ENCODE measurements around the gene MRPS30.

MRPS30 gene

GRCh38 chr5:44839018-44839681, 30.4 kb downstream of the MRPS30 start:
- peaks cover 0 to 10% (median 7%) of the 10 kb centered on the region in 5 experiments for H3K9me3 ChIP-seq (ENCODE audit: control extremely low read depth in 1 of 5, control insufficient read depth in 4 of 5, insufficient read depth in 2 of 5, low read depth in 1 of 5, low read length in 4 of 5)
- no peak for DNase-seq
- WGBS (ENCODE audit: insufficient coverage), result 89% methylated on average over 1 of the region's 1 CpG
- H3K27me3 ChIP-seq (replicated peaks in 2 of 5; ENCODE audit: control insufficient read depth in 4 of 5, insufficient read depth in 5 of 5, low read length in 4 of 5), result no peaks in the 10 kb centered on the region
- no peak overlapping the region for H3K27ac ChIP-seq (ENCODE audit: insufficient read depth in 1 of 2, low read depth in 1 of 2, low read length in 2 of 2, poor library complexity in 1 of 2, severe bottlenecking in 2 of 2)
- no peak overlapping the region for H3K4me3 ChIP-seq (ENCODE audit: control insufficient read depth in 1 of 7, extremely low read depth in 1 of 7, insufficient read depth in 4 of 7, low read depth in 2 of 7, low read length in 6 of 7)
- POLR2A ChIA-PET, result no interaction called here
- H3K36me3 ChIP-seq (ENCODE audit: control insufficient read depth in 4 of 4, insufficient read depth in 4 of 4, low read length in 3 of 4), result no peaks in the 10 kb centered on the region
- H3K4me1 ChIP-seq (ENCODE audit: control extremely low read depth in 1 of 4, control insufficient read depth in 4 of 4, insufficient read depth in 4 of 4, low read length in 3 of 4), result no peaks in the 10 kb centered on the region
- CTCF ChIA-PET, result no interaction called here

- POLR2A ChIA-PET, result no interaction called here
Measured at GRCh38 chr5:44842496-44843282, 33.9 kb downstream of the MRPS30 start.

GRCh38 chr5:44844744-44845143, 36.0 kb downstream of the MRPS30 start:
- H3K4me3 ChIP-seq (ENCODE audit: control insufficient read depth in 1 of 7, extremely low read depth in 1 of 7, insufficient read depth in 4 of 7, low read depth in 2 of 7, low read length in 6 of 7), result no peak overlapping the region
- WGBS (ENCODE audit: insufficient coverage), result no CpG with 5 or more reads among the region's 1 CpG
- H3K27me3 ChIP-seq (replicated peaks in 2 of 5; ENCODE audit: control insufficient read depth in 4 of 5, insufficient read depth in 5 of 5, low read length in 4 of 5), result no peaks in the 10 kb centered on the region
- DNase-seq, result no peak
- H3K4me1 ChIP-seq (ENCODE audit: control extremely low read depth in 1 of 4, control insufficient read depth in 4 of 4, insufficient read depth in 4 of 4, low read length in 3 of 4), result no peaks in the 10 kb centered on the region
- no peak overlapping the region for H3K27ac ChIP-seq (ENCODE audit: insufficient read depth in 1 of 2, low read depth in 1 of 2, low read length in 2 of 2, poor library complexity in 1 of 2, severe bottlenecking in 2 of 2)
- CTCF ChIA-PET, result no interaction called here
- H3K36me3 ChIP-seq (ENCODE audit: control insufficient read depth in 4 of 4, insufficient read depth in 4 of 4, low read length in 3 of 4), result no peaks in the 10 kb centered on the region
- POLR2A ChIA-PET, result no interaction called here
- H3K9me3 ChIP-seq (ENCODE audit: control extremely low read depth in 1 of 5, control insufficient read depth in 4 of 5, insufficient read depth in 2 of 5, low read depth in 1 of 5, low read length in 4 of 5), result peaks cover 0 to 3% (median 0%) of the 10 kb centered on the region in 5 experiments

More at GRCh38 chr5:44842496-44843282, 33.9 kb downstream of the MRPS30 start:
- no peaks in the 10 kb centered on the region for H3K36me3 ChIP-seq (ENCODE audit: control insufficient read depth in 4 of 4, insufficient read depth in 4 of 4, low read length in 3 of 4)
- CTCF ChIA-PET, result interaction anchor here (0.8 kb wide), 1 partner anchor 115 kb away, joined by 3 read pairs; no protein-coding TSS in a partner anchor
- no peak for DNase-seq
- no CpG with 5 or more reads among the region's 2 CpGs for WGBS (ENCODE audit: insufficient coverage)
- peaks cover 0 to 10% (median 7%) of the 10 kb centered on the region in 5 experiments for H3K9me3 ChIP-seq (ENCODE audit: control extremely low read depth in 1 of 5, control insufficient read depth in 4 of 5, insufficient read depth in 2 of 5, low read depth in 1 of 5, low read length in 4 of 5)
- H3K4me1 ChIP-seq (ENCODE audit: control extremely low read depth in 1 of 4, control insufficient read depth in 4 of 4, insufficient read depth in 4 of 4, low read length in 3 of 4), result no peaks in the 10 kb centered on the region
- H3K27ac ChIP-seq (ENCODE audit: insufficient read depth in 1 of 2, low read depth in 1 of 2, low read length in 2 of 2, poor library complexity in 1 of 2, severe bottlenecking in 2 of 2), result no peak overlapping the region
- no peaks in the 10 kb centered on the region for H3K27me3 ChIP-seq (replicated peaks in 2 of 5; ENCODE audit: control insufficient read depth in 4 of 5, insufficient read depth in 5 of 5, low read length in 4 of 5)
- H3K4me3 ChIP-seq (ENCODE audit: control insufficient read depth in 1 of 7, extremely low read depth in 1 of 7, insufficient read depth in 4 of 7, low read depth in 2 of 7, low read length in 6 of 7), result no peak overlapping the region

- ChIA-PET POLR2A (no interaction called here), CTCF (no interaction called here)
- DNase-seq, result no peak
- H3K9me3 ChIP-seq (ENCODE audit: control extremely low read depth in 1 of 5, control insufficient read depth in 4 of 5, insufficient read depth in 2 of 5, low read depth in 1 of 5, low read length in 4 of 5), result no peaks in the 10 kb centered on the region
- WGBS (ENCODE audit: insufficient coverage), result 100% methylated on average over 2 of the region's 4 CpGs
- H3K4me3 ChIP-seq (ENCODE audit: control insufficient read depth in 1 of 7, extremely low read depth in 1 of 7, insufficient read depth in 4 of 7, low read depth in 2 of 7, low read length in 6 of 7), result no peak overlapping the region
- H3K4me1 ChIP-seq (ENCODE audit: control extremely low read depth in 1 of 4, control insufficient read depth in 4 of 4, insufficient read depth in 4 of 4, low read length in 3 of 4), result no peaks in the 10 kb centered on the region
- H3K27ac ChIP-seq (ENCODE audit: insufficient read depth in 1 of 2, low read depth in 1 of 2, low read length in 2 of 2, poor library complexity in 1 of 2, severe bottlenecking in 2 of 2), result no peak overlapping the region
- H3K27me3 ChIP-seq (replicated peaks in 2 of 5; ENCODE audit: control insufficient read depth in 4 of 5, insufficient read depth in 5 of 5, low read length in 4 of 5), result no peaks in the 10 kb centered on the region
- no peaks in the 10 kb centered on the region for H3K36me3 ChIP-seq (ENCODE audit: control insufficient read depth in 4 of 4, insufficient read depth in 4 of 4, low read length in 3 of 4)
Measured at GRCh38 chr5:44845777-44846176, 37.0 kb downstream of the MRPS30 start.

GRCh38 chr5:44847206-44847852, 38.6 kb downstream of the MRPS30 start:
- ChIA-PET POLR2A (no interaction called here), CTCF (no interaction called here)
- Histone ChIP-seq H3K27me3 (replicated peaks in 2 of 5; ENCODE audit: control insufficient read depth in 4 of 5, insufficient read depth in 5 of 5, low read length in 4 of 5) (no peaks in the 10 kb centered on the region), H3K4me1 (ENCODE audit: control extremely low read depth in 1 of 4, control insufficient read depth in 4 of 4, insufficient read depth in 4 of 4, low read length in 3 of 4) (no peaks in the 10 kb centered on the region), H3K4me3 (ENCODE audit: control insufficient read depth in 1 of 7, extremely low read depth in 1 of 7, insufficient read depth in 4 of 7, low read depth in 2 of 7, low read length in 6 of 7) (no peak overlapping the region), H3K9me3 (ENCODE audit: control extremely low read depth in 1 of 5, control insufficient read depth in 4 of 5, insufficient read depth in 2 of 5, low read depth in 1 of 5, low read length in 4 of 5) (no peaks in the 10 kb centered on the region), H3K36me3 (ENCODE audit: control insufficient read depth in 4 of 4, insufficient read depth in 4 of 4, low read length in 3 of 4) (no peaks in the 10 kb centered on the region), H3K27ac (ENCODE audit: insufficient read depth in 1 of 2, low read depth in 1 of 2, low read length in 2 of 2, poor library complexity in 1 of 2, severe bottlenecking in 2 of 2) (no peak overlapping the region)
- WGBS (ENCODE audit: insufficient coverage), result 100% methylated on average over 1 of the region's 5 CpGs
- no peak for DNase-seq

GRCh38 chr5:44860267-44860666, 51.5 kb downstream of the MRPS30 start:
- Histone ChIP-seq H3K27ac (ENCODE audit: insufficient read depth in 1 of 2, low read depth in 1 of 2, low read length in 2 of 2, poor library complexity in 1 of 2, severe bottlenecking in 2 of 2) (no peak overlapping the region), H3K27me3 (replicated peaks in 2 of 5; ENCODE audit: control insufficient read depth in 4 of 5, insufficient read depth in 5 of 5, low read length in 4 of 5) (peaks cover 0 to 1% (median 0%) of the 10 kb centered on the region in 5 experiments), H3K36me3 (ENCODE audit: control insufficient read depth in 4 of 4, insufficient read depth in 4 of 4, low read length in 3 of 4) (no peaks in the 10 kb centered on the region), H3K4me3 (ENCODE audit: control insufficient read depth in 1 of 7, extremely low read depth in 1 of 7, insufficient read depth in 4 of 7, low read depth in 2 of 7, low read length in 6 of 7) (no peak overlapping the region), H3K9me3 (ENCODE audit: control extremely low read depth in 1 of 5, control insufficient read depth in 4 of 5, insufficient read depth in 2 of 5, low read depth in 1 of 5, low read length in 4 of 5) (no peaks in the 10 kb centered on the region), H3K4me1 (ENCODE audit: control extremely low read depth in 1 of 4, control insufficient read depth in 4 of 4, insufficient read depth in 4 of 4, low read length in 3 of 4) (no peaks in the 10 kb centered on the region)
- ChIA-PET POLR2A (no interaction called here), CTCF (no interaction called here)
- 100% methylated on average over 3 of the region's 3 CpGs for WGBS (ENCODE audit: insufficient coverage)
- no peak for DNase-seq

GRCh38 chr5:44862808-44863207, 54.1 kb downstream of the MRPS30 start:
- H3K4me1 ChIP-seq (ENCODE audit: control extremely low read depth in 1 of 4, control insufficient read depth in 4 of 4, insufficient read depth in 4 of 4, low read length in 3 of 4), result no peaks in the 10 kb centered on the region
- H3K36me3 ChIP-seq (ENCODE audit: control insufficient read depth in 4 of 4, insufficient read depth in 4 of 4, low read length in 3 of 4), result no peaks in the 10 kb centered on the region
- no peaks in the 10 kb centered on the region for H3K9me3 ChIP-seq (ENCODE audit: control extremely low read depth in 1 of 5, control insufficient read depth in 4 of 5, insufficient read depth in 2 of 5, low read depth in 1 of 5, low read length in 4 of 5)
- ChIA-PET CTCF (no interaction called here), POLR2A (no interaction called here)
- WGBS (ENCODE audit: insufficient coverage), result 78% methylated on average over 1 of the region's 1 CpG
- H3K27ac ChIP-seq (ENCODE audit: insufficient read depth in 1 of 2, low read depth in 1 of 2, low read length in 2 of 2, poor library complexity in 1 of 2, severe bottlenecking in 2 of 2), result no peak overlapping the region
- no peak for DNase-seq
- no peak overlapping the region for H3K4me3 ChIP-seq (ENCODE audit: control insufficient read depth in 1 of 7, extremely low read depth in 1 of 7, insufficient read depth in 4 of 7, low read depth in 2 of 7, low read length in 6 of 7)
- peaks cover 0 to 2% (median 0%) of the 10 kb centered on the region in 5 experiments for H3K27me3 ChIP-seq (replicated peaks in 2 of 5; ENCODE audit: control insufficient read depth in 4 of 5, insufficient read depth in 5 of 5, low read length in 4 of 5)
